Suprapubic skin (tissue), 4 donors: Measurements from ENCODE around the gene KIAA0319L.

ENCODE experiments used
- EP300 ChIP-seq: sonication (generic); formaldehyde crosslinking; IDR thresholded peaks from one replicate; pipeline ENCODE4 v1.6.1; 2017; ENCODE audit warnings: antibody characterized with exemption
- POLR2A ChIP-seq, 2 donors: fragments of 450-650 bp; IDR thresholded peaks; one replicate each; pipeline ENCODE4 v1.6.1; 2017; ENCODE audit warnings: antibody characterized with exemption in 2 of 2, mild to moderate bottlenecking in 2 of 2, moderate library complexity in 2 of 2
- POLR2AphosphoS5 ChIP-seq, 3 donors: sonication (generic); formaldehyde crosslinking; IDR thresholded peaks; one replicate each; pipeline ENCODE4 v1.6.1; 2017; ENCODE audit warnings: antibody characterized with exemption in 3 of 3
- TF ChIP-seq, protein P1 (sequence below), 2 donors: fragments of 200-600 bp in 1 of 2; fragments of 450-650 bp in 1 of 2; sonication (generic) in 1 of 2; IDR thresholded peaks; one replicate each; pipeline ENCODE4 v1.5.1; 2016 to 2019; ENCODE audit warnings: antibody characterized with exemption in 2 of 2, mild to moderate bottlenecking in 1 of 2, moderate library complexity in 1 of 2

DNA sequence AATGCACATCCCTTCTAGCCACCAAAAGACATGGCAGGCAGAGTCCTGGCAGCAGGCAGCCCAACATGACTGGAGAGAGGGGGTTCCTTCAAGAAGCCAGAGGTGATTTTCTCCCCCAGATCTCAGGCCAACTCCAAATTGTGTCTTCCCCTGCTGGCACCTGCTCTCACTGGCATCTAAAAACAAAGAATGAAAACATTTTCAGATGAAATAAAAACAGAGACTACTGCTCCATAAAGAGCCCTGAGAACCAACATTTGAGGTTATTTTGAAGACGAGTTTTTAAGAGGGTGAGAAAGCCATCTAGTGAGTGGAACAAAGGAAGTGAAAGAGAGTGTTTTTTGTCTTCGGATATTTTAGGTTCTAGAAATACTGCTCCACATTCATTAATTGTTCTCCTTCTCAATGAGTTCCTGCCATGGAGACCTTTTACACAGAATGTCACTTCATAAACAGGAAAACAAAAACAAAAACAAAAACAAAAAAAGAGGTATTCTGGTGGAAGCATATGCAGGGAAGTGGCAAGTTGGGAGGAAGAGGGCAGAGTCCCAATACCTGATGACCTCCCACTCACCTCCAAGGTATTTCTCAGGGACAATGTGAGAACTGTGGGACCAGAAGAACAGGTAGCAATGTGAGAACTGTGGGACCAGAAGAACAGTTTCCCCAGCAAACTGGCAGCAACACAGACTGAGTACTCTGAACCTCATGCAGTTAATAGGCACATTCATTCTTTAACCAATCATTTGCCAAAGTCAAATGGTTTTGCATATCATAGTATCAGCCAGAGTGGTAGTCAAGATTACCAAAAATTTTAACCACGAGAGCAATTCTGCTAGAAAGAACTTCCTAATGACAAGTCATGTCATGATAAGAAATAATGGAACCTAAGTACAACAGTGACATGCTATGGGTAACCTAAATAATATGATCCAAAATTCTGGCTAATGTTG is 50.0 kb downstream of the KIAA0319L start:
- TF ChIP-seq, protein P1, sequence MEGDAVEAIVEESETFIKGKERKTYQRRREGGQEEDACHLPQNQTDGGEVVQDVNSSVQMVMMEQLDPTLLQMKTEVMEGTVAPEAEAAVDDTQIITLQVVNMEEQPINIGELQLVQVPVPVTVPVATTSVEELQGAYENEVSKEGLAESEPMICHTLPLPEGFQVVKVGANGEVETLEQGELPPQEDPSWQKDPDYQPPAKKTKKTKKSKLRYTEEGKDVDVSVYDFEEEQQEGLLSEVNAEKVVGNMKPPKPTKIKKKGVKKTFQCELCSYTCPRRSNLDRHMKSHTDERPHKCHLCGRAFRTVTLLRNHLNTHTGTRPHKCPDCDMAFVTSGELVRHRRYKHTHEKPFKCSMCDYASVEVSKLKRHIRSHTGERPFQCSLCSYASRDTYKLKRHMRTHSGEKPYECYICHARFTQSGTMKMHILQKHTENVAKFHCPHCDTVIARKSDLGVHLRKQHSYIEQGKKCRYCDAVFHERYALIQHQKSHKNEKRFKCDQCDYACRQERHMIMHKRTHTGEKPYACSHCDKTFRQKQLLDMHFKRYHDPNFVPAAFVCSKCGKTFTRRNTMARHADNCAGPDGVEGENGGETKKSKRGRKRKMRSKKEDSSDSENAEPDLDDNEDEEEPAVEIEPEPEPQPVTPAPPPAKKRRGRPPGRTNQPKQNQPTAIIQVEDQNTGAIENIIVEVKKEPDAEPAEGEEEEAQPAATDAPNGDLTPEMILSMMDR (IDR thresholded peaks at IDR 0.05): no peak
- TF ChIP-seq POLR2A (IDR thresholded peaks at IDR 0.05) (no peak), EP300 (no peak), POLR2AphosphoS5 (IDR thresholded peaks at IDR 0.05) (no peak)
